DMS79 treated with DMSO at 0.1 percent for 48 hours (cell line): Measurements from ENCODE around the gene NDUFAF8.
"Not testable (repeated sequence)": the region's sequence is repeated elsewhere in the genome, so short reads cannot be mapped to it uniquely, and the experiment has no call there.

Experiments used
- DNase-seq: peaks from one replicate; lab custom pipeline; 2025; lab: John Stamatoyannopoulos, UW

Gene NDUFAF8

GRCh38 chr17:81223762-81224130 is 15.4 kb upstream of the NDUFAF8 start:
- DNase-seq, result no peak

- DNase-seq, result not testable (repeated sequence)
These were observed 11.5 kb upstream of the NDUFAF8 start for GRCh38 chr17:81227630-81228029.

- DNase-seq, result no peak
These were observed 10.7 kb upstream of the NDUFAF8 start for GRCh38 chr17:81228420-81228819.

DNA sequence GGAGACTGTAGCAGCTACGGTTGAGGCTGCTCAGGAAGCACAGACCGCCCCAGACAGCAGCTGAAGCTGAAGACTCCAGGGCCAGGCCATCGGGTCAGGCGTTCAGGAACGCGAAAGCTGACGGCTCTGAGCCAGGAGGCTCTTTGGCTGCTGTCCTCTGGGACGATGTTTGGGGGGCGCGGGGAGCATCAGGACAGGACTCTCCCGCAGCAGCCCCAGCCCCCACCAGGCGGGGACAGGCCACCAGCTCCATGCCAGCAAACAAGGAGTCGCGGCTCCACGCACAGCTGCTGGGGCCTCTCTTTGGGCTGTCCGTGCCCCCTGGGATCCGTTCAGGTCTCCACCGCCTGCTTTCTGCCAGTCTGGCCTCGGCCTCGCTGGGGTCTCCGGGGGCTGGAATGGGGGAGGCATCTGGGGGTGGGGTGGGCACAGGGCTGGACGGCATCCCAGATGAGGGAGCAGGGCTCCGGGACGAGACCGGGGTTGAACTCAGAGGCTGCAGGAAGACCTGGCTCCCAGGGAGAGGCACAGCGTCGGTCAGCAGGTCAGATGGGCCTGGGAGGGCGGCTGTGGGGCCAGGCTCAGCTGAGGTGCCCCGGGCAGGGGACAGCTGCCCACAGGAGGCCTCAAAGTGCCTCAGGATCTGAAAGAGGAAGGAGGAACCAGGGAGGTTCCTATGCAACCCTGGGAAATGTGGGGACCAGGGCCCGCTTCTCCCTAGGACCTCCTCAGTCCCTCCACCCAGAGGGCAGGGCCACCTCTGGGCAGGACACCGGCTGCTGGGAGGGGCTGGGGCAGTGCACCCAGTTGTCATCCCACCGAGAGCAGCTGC is 10.1 kb upstream of the NDUFAF8 start:
- no peak for DNase-seq

- no peak for DNase-seq
These were observed 9.5 kb upstream of the NDUFAF8 start for GRCh38 chr17:81229666-81229920.

DNA sequence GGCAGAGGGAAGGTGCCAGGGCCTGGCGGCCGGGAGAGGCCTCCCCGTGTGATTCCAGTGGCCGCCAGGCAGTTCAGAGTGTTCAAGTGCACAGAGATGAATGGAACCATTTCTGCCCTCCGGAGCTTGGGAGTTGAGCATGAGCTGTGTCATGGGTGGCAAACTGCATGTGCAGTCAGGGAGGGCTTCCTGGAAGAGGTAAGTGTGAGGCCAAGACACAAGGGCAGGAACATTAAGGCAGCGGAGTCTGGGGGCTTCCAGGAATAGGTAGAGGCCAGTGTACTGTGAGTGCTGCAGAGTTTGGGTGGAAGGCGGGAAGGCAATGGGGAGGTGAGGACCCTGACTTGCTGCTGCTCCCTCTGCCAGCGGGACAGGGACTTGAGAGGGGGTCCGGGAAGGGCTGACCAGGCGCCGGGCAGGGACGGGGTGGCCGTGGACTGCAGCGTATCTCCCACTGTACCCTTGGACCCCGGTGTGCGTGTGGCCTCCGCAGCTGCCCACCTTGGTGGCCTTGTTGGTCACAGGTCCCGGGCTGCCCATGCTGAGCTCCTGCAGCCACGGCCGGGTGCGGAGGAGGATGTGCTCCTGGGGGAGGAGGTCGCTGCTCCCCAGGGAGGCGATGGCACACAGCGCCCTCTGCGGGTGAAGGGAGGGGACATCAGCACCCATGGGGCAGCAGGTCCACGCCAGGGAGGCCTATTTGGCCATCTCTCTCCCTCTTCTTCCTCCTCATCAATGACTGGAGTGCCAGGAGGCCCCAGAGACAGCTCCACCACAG is 8.9 kb upstream of the NDUFAF8 start:
- no peak for DNase-seq

DNA sequence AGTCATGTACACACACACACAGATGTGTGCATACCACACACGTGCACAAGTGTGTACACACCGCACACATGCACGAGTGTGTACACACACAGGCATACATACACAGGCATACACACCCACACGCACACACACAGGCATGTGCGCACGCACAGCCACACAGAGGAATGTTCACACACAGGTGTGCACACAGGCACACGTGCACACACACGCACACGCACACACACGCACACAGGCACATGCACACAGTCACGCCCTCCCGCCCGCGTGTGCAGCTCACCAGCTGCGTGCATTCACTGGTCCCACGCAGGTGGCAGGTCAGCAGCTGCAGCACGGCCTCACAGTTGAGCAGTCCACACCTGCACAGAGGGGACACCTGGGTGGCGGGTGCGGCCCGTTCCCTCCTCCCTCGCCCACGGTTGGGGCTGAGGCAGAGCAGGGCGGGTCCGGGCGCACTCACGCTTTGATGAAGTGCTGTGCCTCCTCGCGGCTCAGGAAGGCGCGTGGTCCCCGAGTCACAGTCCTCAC is 7.9 kb upstream of the NDUFAF8 start:
- no peak for DNase-seq

- DNase-seq, result no peak
These were observed 7.1 kb upstream of the NDUFAF8 start for GRCh38 chr17:81231766-81232581.

DNA sequence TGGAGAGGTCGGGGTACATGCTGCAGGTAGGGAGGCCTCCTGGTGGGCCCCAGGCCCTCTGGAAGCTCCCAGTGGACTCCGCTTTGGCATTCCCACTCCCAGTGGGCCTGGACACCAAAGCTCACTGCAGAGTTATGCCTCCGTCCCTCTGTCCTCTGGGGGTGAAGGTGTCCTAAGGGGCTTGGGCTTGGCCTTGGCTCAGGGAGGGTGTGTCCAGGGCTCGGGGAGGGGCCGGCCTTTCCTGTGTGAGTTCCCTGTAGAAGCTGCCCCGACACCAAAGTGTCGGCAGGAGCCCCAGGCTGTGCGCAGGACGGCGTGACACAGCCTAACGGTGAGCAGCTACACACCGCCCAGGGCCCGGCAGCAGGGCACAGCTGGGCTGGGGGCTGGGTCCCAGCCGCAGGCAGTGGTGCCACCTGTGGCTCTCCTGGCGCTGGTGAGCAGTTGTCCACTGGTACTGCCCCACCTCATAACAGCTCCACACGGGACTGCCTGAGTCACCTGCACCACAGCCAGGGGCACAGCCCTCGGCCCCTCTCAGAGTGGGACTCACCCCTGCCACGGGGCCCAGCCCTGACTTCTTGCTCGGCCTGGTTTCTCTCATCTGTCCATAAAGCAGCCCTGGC is 6.4 kb upstream of the NDUFAF8 start:
- DNase-seq, result no peak

DNA sequence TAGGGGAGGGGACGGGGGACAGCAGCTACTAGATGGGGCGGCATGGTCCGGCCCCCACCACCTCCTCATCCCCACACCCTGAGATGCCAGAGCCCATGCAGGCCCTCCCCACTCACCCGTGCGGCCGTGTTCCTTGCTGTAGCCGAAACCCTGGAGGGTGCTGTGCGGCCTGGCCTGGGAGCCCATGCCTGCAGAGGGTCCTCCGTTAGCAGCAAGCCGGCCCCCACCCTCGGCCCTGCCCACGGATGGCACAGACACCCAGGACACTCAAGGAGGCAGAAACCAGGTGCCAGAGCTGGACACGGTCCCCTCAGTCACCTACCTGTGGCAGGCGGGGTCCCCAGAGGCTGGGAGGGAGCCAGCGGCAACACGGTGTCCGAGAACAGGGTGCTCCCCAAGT is 5.8 kb upstream of the NDUFAF8 start:
- DNase-seq, result no peak

DNA sequence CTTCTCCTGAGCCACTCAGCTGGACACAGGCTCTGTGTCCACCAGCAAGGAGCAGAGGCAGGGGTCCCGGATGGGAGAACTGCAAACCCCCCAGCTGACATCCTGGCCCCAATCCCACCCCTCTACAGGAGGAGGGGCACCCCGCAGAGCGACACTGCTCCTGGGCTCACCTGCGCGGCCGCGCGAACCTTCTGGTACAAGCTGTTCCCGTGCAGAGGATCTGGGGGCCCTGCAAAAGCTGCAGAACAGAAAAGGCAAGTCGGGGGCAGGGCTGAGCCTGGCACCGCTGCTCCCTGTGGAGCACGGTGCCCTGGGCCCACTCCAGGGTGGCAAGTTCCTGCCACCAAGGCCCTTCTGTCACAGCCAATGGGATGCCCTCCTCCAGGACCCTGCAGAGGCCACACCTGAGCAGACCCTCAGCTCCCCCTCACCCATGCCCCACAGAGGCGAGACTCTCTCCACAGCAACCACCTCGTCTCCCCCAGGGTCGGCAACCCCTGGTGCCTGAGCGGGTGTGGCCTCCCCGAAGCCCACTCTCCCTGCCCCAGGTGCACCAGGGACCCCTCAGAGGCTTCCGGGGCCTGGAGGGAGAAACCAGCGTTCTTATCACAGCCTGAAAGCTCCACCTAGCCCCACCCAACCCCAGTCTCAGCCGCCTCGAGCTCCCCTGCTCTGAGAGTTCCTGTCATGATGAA is 5.2 kb upstream of the NDUFAF8 start:
- no peak for DNase-seq

- DNase-seq, result no peak
These were observed 4.6 kb upstream of the NDUFAF8 start for GRCh38 chr17:81234506-81234855.

- DNase-seq, result no peak
These were observed 3.9 kb upstream of the NDUFAF8 start for GRCh38 chr17:81234940-81235821.

- DNase-seq, result no peak
These were observed 3.0 kb upstream of the NDUFAF8 start for GRCh38 chr17:81235822-81236740.

- no peak for DNase-seq
These were observed 2.3 kb upstream of the NDUFAF8 start for GRCh38 chr17:81236784-81237183.

DNA sequence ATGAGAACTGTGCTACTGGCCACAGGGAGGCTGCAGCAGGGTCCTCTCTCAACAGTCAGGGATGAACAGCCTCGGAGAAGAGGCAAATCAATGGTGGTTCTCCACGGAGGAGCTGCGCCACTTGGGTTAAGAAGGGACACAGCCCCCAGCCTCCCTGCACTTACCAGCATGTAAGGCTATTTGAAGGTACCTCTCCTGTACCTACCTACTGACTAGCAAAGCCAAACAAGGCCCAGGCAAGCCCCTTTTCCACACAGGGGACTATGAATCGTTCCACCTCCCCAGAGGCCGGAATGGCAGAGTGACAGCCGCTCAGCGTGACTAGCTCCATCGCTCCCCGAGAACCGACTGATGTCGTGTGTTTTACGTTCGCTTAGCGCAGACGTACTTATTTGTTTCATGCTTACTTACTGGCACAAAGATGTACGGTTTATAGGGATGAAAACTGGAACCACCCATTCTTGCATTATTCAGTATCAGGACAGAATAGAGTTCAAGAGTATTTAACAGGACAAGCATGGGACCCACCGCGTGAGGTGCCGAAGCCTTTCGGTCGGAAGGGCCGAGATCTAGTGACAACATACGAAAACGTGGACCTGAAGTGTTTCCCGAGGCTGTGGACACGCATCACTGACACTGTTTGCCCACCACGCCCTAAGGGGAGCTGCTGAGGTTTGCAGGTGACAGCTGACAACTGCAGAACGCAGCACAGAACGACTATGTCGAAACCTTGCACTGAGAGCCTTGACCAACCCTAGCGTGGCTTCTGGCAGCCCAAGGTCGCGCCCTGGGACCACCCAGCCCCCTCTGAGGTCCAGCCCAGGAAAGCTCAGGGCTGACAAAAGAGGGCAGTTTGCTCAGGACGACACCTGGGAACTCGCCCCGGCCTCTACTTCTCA is 1.3 kb upstream of the NDUFAF8 start:
- DNase-seq, result no peak

DNA sequence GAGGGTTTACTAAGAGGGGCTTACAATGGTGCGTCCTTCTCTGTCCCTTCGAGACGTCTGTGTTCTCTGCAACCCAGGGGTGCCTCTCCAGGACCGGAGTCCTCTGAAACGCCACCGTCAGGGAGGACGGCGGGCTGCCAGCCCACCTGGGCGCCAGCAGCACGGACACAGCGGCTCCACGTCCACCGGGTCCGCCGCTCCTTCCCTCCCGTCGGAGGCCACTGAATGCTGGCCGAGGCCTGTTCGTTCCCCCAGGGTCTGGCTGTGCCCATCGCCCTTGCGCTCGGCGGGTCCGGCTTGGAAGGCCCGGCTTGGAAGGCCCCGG is 666 bp upstream of the NDUFAF8 start:
- no peak for DNase-seq

DNA sequence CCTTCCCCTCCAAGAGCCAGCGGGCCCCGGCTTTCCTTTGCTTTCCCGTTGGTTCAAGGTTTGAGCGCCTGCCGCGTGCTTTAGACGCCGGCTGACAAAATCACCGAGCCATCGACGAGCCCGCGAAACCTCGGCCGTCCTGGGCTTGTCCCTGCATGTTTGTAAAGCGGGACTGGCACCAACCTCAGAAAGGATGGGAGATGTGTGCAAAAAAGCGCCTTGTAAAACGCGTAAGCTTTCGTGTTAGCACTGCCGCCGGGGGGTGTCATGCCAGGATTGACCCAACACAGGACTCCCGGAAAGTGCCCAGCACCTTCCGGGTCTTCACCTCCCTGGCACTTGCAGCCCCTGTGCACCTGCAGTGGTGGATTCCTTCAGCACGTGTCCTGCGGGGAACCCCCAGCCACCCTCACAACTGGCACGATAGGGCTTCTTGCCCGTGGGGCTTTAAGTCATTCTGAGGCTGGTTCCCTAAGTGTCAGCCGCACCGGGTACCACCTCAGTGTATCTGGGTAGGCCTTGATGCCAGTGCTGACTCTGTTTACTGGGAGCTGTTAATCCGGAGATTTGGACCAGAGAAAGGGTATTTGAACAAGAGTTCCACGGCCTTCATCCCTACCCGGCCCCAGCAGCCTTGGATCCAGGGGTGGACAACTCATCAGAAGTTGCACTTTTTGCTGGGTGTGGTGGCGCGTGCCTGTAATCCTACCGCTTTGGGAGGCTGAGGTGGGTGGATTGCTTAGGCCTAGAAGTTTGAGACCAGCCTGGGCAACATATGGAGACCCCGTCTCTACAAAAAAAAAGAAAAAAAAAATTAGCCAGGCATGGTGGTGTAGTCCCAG is 817 bp downstream of the NDUFAF8 start:
- no peak for DNase-seq
